ENCODE measurements around the gene MINK1.
"Not testable (repeated sequence)": the region's sequence is repeated elsewhere in the genome, so short reads cannot be mapped to it uniquely, and the experiment has no call there.

The MINK1 gene

GRCh38 chr17:4901108-4901647, 68.0 kb downstream of the MINK1 start:
- no peak for DNase-seq

GRCh38 chr17:4901648-4902344, 68.7 kb downstream of the MINK1 start:
- no peak for DNase-seq

- DNase-seq, result no peak
These were observed 69.4 kb downstream of the MINK1 start for GRCh38 chr17:4902540-4902939.

GRCh38 chr17:4903051-4903818, 70.1 kb downstream of the MINK1 start, which contains the start of gene CHRNE:
Gene CHRNE, minus strand, starts transcription at chr17:4903098. Its CDS starts 35 bp downstream, at chr17:4903063.
- DNase-seq, result peak; percentile 63

GRCh38 chr17:4906642-4907041, 73.5 kb downstream of the MINK1 start:
- DNase-seq, result not testable (repeated sequence)

- DNase-seq, result no peak
These were observed 75.2 kb downstream of the MINK1 start for GRCh38 chr17:4908301-4908700.

- peak; percentile 66 for DNase-seq
These were observed 75.8 kb downstream of the MINK1 start for GRCh38 chr17:4908711-4909496.

GRCh38 chr17:4913994-4914393, 80.9 kb downstream of the MINK1 start:
- no peak for DNase-seq

- DNase-seq, result not testable (repeated sequence)
These were observed 81.4 kb downstream of the MINK1 start for GRCh38 chr17:4914551-4914950.

- DNase-seq, result no peak
These were observed 86.4 kb downstream of the MINK1 start for GRCh38 chr17:4919511-4920047.

- DNase-seq, result no peak
These were observed 87.4 kb downstream of the MINK1 start for GRCh38 chr17:4920351-4921048.

- DNase-seq, result no peak
These were observed 88.2 kb downstream of the MINK1 start for GRCh38 chr17:4921320-4921719.

- not testable (repeated sequence) for DNase-seq
These were observed 93.6 kb downstream of the MINK1 start for GRCh38 chr17:4926577-4927335.

- DNase-seq, result no peak
These were observed 95.7 kb downstream of the MINK1 start for GRCh38 chr17:4928881-4929280.

GRCh38 chr17:4931963-4932362, 98.8 kb downstream of the MINK1 start, which contains the start of gene GP1BA:
Gene GP1BA, plus strand, starts transcription at chr17:4932277. Its CDS starts 328 bp downstream, at chr17:4932605.
- no peak for DNase-seq

- DNase-seq, result no peak
These were observed 99.6 kb downstream of the MINK1 start for GRCh38 chr17:4932756-4933155.

GRCh38 chr17:4933646-4934045, 100.5 kb downstream of the MINK1 start:
- DNase-seq, result no peak

- DNase-seq, result peak; percentile 46
These were observed 101.2 kb downstream of the MINK1 start for GRCh38 chr17:4934173-4934979.

GRCh38 chr17:4935650-4936049, 102.5 kb downstream of the MINK1 start:
- no peak for DNase-seq

GRCh38 chr17:4936436-4936835, 103.3 kb downstream of the MINK1 start:
- DNase-seq, result no peak

Data from activated CD4-positive, CD25-positive, alpha-beta regulatory T cell treated with anti-CD3 and anti-CD28 coated beads, Interleukin-2, amount 50 U/mL, for 72 hours (primary cell).